ENCODE data around the gene CLEC1B. TPM values are rescaled to one million over a fixed set of nuclear protein-coding genes. Genes with fewer than 3 reads are reported as not detected.
"Not testable (repeated sequence)": the region's sequence is repeated elsewhere in the genome, so short reads cannot be mapped to it uniquely, and the experiment has no call there.

CLEC1B gene
- total RNA-seq, 1 donor from 2014 or later: not detected

DNA sequence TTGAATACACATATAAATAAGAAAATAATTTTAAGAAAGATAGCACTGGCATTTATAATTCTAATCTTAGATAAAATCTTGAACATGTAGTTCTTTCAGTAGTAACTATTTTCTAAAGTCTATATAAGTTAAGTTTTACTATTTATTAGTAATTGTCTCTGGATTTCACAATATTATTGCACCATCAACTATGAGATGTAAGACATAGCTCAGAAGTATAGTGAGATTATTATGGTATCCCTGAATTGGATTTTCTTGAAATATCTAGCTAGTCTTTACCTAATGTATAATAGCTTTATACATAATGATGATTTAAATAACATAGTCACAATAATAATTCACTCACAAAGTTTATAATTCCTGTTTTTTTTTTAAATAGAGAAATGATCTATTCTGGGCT is 21.0 kb downstream of the CLEC1B start:
- DNase-seq: no peak
- ATAC-seq: no peak
- intact Hi-C loops (cut with micrococcal nuclease): no loop called here

DNA sequence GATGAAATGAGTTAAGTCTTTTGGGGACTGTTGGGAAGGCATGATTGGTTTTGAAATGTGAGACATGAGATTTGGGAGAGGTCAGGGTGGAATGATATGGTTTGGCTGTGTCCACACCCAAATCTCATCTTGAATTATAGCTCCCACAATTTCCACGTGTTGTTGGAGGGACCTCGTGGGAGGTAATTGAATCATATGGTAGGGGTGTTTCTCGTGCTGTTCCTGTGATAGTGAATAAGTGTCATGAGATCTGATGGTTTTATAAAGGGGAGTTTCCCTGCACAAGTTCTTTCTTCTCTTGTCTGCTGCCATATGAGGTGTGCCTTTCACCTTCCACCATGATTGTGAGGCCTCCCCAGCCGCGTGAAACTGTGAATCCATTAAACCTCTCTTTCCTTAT is 22.3 kb downstream of the CLEC1B start:
- DNase-seq; intact Hi-C loops (cut with micrococcal nuclease); ATAC-seq: not testable (repeated sequence)

- ATAC-seq: no peak
Measured at GRCh38 chr12:9975614-9976013, 23.3 kb downstream of the CLEC1B start.

GRCh38 chr12:9974731-9975130 is 24.2 kb downstream of the CLEC1B start:
- intact Hi-C loops (cut with micrococcal nuclease); ATAC-seq: not testable (repeated sequence)

More at GRCh38 chr12:9975614-9976013, 23.3 kb downstream of the CLEC1B start:
- intact Hi-C loops (cut with micrococcal nuclease): no loop called here
- DNase-seq: no peak

DNA sequence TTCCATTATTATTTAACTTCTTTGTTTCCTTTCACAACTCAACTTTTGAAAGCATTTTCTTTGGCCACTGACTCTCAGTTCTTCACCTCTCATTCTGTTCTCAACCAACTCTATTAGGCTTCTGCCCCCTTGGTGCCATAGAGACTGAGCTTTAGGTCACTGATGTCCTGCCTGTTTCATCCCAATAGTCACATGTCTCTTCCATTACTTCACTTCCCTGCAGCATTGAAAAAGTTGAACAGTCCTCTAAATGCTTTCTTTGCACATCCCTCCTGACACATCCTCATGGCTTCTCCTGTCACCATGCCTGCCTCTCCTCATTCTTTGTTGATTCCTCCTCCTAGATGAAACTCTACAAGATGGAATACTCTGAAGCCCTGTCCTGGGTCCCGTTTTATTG is 25.0 kb downstream of the CLEC1B start:
- ATAC-seq (no peak), DNase-seq (no peak)
- intact Hi-C loops (cut with micrococcal nuclease): no loop called here

More at GRCh38 chr12:9974731-9975130, 24.2 kb downstream of the CLEC1B start:
- not testable (repeated sequence) for DNase-seq

DNA sequence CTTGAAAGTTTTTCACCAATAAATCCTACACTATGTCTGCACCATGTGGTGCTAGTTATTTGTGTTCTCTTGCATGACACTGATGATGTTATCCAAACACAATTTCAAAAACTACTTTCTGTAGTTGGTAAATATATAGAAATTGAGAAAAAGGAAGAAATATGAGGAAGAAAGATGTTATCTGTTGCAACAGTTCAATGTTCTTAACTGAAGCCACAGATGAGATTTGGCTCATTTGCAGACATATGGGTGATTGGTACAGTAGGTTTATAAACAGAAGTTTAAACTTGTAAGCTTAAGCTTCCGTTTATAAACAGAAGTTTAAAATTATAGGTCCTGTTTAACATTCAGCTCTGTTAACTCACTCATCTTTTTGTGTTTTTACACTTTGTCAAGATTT is 27.7 kb downstream of the CLEC1B start, which contains the start of gene CLEC12A:
TSS of gene CLEC12A (plus strand) at position 229 of the 400 bp plus-strand sequence. CDS start 188 bp downstream, outside the sequence.
- intact Hi-C loops (cut with micrococcal nuclease): no loop called here
- no peak for DNase-seq
- no peak for ATAC-seq

- intact Hi-C loops (cut with micrococcal nuclease): no loop called here
- DNase-seq (no peak), ATAC-seq (no peak)
Measured at GRCh38 chr12:9969673-9970072, 29.2 kb downstream of the CLEC1B start.

DNA sequence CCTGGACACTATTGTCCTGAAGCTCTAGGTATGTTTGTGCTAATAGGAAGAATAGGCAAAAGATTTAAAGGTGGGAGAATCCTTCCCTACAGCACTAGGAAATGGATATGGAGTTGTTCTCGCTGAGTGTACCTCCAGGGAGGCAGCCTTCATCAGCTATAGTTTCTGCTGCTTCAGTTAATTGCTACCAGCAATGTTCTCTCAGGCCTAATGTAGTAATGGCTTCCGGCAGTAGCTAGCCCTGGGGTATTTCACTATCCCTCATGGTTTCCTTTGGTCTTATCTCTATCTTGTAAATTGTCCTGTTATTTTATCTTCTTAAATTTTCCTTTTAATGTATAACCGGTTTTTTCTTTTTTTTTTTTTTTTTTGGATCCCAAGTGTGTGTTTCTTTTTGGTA is 37.0 kb downstream of the CLEC1B start:
- DNase-seq (no peak), ATAC-seq (no peak)
- intact Hi-C loops (cut with micrococcal nuclease): no loop called here

DNA sequence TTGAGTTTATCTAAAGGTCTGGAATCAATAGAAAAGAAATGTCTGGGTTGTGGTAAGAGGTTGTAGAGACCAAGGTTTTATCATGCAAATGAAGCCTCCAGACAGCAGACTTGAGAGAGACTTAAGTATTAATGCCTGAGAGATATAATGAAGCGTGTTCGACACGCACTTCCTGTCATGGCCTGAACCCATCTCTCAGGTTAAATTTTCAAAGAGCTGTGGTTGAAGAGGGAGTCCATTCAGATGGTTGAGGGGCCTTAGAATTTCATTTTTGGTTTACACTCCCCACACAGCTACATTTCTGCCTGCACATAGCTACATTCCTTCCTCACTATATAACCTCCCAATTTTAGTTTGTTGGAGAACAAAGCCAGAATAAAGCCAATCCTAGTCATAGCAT is 37.8 kb downstream of the CLEC1B start:
- ATAC-seq (no peak), DNase-seq (no peak)
- intact Hi-C loops (cut with micrococcal nuclease): no loop called here

- ATAC-seq (no peak), DNase-seq (no peak)
- intact Hi-C loops (cut with micrococcal nuclease): no loop called here
Measured at GRCh38 chr12:9960590-9960989, 38.3 kb downstream of the CLEC1B start.

DNA sequence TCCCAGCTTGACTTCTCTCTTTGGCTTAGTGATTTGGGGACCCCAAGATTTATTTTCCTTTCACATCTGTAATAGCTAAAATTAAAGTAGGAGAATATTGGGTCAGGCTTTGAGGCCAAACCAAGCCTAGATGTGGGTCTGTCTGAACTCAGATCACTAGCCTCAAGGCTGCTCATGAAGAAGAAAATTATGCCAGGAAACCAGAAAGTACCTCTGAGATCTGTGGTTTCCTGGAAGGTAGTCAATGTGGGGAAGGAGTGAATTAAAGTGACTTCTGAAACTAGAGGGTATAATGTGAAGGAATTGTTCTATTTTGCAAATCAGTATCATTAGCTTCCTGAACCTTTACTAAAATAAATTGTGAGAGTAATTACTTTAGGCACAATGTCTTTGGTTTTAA is 41.1 kb downstream of the CLEC1B start:
- DNase-seq: no peak
- no peak for ATAC-seq

DNA sequence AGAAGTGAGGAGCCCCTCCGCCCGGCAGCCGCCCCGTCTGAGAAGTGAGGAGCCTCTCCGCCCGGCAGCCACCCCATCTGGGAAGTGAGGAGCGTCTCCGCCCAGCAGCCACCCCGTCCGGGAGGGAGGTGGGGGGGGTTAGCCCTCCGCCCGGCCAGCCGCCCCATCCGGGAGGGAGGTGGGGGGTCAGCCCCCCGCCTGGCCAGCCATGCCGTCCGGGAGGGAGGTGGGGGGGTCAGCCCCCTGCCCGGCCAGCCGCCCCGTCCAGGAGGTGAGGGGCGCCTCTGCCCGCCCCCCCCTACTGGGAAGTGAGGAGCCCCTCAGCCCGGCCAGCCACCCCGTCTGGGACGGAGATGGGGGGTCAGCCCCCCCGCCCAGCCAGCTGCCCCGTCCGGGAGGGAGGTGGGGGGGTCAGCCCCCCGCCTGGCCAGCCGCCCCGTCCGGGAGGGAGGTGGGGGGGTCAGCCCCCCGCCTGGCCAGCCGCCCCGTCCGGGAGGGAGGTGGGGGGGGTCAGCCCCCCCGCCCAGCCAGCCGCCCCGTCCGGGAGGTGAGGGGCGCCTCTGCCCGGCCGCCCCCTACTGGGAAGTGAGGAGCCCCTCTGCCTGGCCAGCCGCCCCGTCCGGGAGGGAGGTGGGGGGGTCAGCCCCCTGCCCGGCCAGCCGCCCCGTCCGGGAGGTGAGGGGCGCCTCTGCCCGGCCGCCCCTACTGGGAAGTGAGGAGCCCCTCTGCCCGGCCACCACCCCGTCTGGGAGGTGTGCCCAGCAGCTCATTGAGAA is 45.8 kb downstream of the CLEC1B start:
- DNase-seq; ATAC-seq; intact Hi-C loops (cut with micrococcal nuclease): not testable (repeated sequence)

More for the DNA sequence above, 41.1 kb downstream of the CLEC1B start:
- intact Hi-C loops (cut with micrococcal nuclease): no loop called here

DNA sequence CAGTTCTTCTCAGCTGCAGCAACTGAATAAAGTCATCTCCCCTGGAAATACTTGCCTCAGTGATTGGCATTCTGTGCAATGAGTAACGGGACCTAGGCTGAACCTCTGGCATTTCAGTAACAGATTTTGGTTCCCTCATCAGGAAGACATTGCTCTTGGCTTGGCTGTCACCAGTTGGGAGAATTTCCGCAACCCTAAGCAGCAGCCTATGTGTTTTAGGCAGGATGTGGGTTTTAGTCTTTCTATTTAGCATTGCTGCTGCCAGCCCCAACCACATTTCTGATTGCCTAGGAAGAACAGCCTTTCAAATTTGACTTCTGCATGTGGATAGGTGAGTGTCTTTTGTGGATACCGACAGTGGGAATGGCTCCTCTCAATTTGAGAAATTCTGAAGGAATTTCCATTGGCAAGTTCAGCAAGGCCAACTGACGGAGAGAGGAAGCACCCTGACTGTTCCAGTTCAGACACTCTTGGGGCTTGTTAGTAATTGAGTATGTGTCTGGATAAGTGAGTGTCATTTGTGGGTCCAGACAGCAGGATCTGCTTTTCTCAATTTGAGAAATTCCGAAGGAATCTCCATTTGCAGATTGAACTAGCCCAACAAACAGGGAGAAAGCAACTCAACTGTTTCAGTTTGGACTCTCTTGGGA is 47.8 kb downstream of the CLEC1B start:
- intact Hi-C loops (cut with micrococcal nuclease): no loop called here
- ATAC-seq (no peak), DNase-seq (no peak)

DNA sequence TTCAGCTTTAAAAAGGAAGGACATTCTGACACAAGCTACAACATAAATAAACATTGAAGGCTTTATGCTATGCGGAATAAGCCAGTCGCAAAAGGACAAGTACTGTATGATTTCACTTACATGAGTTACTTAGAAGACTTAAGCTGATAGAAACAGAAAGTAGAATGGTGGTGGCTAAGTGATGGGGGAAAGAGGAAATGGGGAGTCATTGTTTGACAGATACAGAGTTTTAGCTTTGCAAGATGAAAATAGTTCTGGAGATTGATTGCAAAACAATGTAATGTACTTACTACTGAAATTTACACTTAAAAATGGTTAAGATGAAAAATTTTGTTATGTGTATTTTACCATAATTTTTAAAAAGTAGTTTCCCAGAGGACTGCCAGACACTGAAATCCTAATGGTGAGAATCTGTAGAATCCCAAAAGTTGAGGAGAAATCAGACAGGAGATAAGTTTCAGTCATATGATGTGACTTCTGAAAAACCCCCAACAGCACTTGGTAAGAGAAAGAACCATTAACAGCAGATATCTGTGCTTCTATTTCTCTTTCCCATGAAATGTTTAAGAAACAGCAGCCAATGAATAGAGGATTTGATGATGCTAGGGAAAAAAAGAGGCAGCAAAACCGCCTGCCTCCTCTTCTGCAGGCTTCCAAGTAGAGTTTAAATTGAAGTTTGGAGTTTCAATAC is 50.2 kb downstream of the CLEC1B start:
- no peak for DNase-seq
- intact Hi-C loops (cut with micrococcal nuclease): no loop called here
- ATAC-seq: no peak

DNA sequence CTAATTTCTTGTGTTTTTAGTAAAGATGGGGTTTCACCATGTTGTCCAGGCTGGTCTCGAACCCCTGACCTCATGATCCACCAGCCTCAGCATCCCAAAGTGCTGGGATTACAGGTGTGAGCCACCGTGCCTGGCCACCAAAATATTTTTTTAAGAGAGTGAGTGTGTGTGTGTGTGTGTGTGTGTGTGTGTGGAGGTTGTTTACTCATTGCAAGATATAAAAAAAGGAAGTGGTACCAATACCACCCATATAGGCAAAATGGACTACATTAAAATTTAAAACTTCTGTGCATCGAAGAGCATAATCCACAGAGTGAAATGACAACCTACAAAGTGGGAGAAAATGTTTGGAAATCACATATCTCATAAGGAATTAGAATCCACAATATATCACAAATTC is 51.2 kb downstream of the CLEC1B start:
- no peak for DNase-seq
- intact Hi-C loops (cut with micrococcal nuclease): no loop called here

DNA sequence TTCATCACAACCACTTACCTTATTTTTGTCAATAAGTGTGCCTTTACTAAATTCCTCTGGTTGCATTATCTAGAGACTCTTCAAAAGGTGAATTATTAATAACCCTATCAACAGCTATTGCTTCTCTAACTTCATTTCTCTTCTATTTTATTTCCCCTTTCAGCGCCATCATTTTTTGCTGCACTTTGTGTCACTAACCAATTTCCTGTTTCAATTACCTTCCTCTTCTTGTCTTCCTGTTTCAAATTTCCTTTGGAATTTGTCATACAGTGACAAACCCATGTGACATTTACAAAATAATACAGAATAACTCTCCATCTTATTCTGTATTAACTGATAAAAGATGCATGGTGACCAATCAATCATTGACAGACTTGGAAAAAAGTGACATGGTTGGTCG is 54.5 kb downstream of the CLEC1B start:
- intact Hi-C loops (cut with micrococcal nuclease): no loop called here

More for the DNA sequence above, 51.2 kb downstream of the CLEC1B start:
- no peak for ATAC-seq

GRCh38 chr12:9943240-9943639 is 55.7 kb downstream of the CLEC1B start:
- DNase-seq (no peak), ATAC-seq (no peak)

More for the DNA sequence above, 54.5 kb downstream of the CLEC1B start:
- ATAC-seq: no peak
- DNase-seq: no peak

More at GRCh38 chr12:9943240-9943639, 55.7 kb downstream of the CLEC1B start:
- intact Hi-C loops (cut with micrococcal nuclease): no loop called here

Measured in left ventricle myocardium superior (tissue), 1 donor.